H1 (cell line): ENCODE data around the gene ZBTB16. TPM values are rescaled to one million over a fixed set of nuclear protein-coding genes. Genes with fewer than 3 reads are reported as not detected.

Experiments
- CTCF ChIA-PET: fragments of 300-600 bp; sonication (Branson Sonifier 250); formaldehyde crosslinking; loops from one replicate; lab custom pipeline; 2021; ENCODE audit not compliant: partially characterized antibody; lab: Charles Lee
- POLR2A ChIA-PET: fragments of 300-600 bp; sonication (Branson Sonifier 250); formaldehyde crosslinking; loops from one replicate; lab custom pipeline; 2021; ENCODE audit warnings: inconsistent platforms; ENCODE audit not compliant: partially characterized antibody; lab: Charles Lee
- DNase-seq, 2 experiments: peaks; one replicate each; pipeline versions ENCODE4 v3.0.0 to v3.0.0-alpha.2; 2010 to 2022; ENCODE audit warnings: low spot score in 2 of 2, low read depth in 1 of 2, mixed read lengths in 1 of 2
- FAIRE-seq: peaks from 2 replicates; lab custom pipeline; 2011; peaks lifted over from hg19 to GRCh38; lab: Jason Lieb, UNC
- H2AFZ ChIP-seq: 2 replicates; pipeline ENCODE4 v1.8.1; 2012; ENCODE audit warnings: low read length, inconsistent platforms
- H2AK5ac ChIP-seq: 2 replicates; pipeline ENCODE4 v1.6.1; 2013; ENCODE audit warnings: low read depth, low read length
- H2BK120ac ChIP-seq: replicated peaks from 2 replicates; pipeline ENCODE3; 2013; ENCODE audit warnings: low read depth, low read length, inconsistent platforms
- H2BK12ac ChIP-seq: 2 replicates; pipeline ENCODE4 v1.6.1; 2013; ENCODE audit warnings: low read depth, low read length
- H2BK15ac ChIP-seq: 2 replicates; pipeline ENCODE4 v1.6.1; 2013; ENCODE audit warnings: low read length
- H2BK20ac ChIP-seq: 2 replicates; pipeline ENCODE4 v1.6.1; 2013; ENCODE audit warnings: low read length
- H2BK5ac ChIP-seq: 2 replicates; pipeline ENCODE4 v1.6.1; 2013; ENCODE audit warnings: low read depth, low read length
- H3K14ac ChIP-seq: 2 replicates; pipeline ENCODE4 v1.6.1; 2013; ENCODE audit warnings: inconsistent platforms; ENCODE audit not compliant: insufficient read length
- H3K18ac ChIP-seq: 2 replicates; pipeline ENCODE4 v1.6.1; 2013; ENCODE audit warnings: low read length; ENCODE audit errors: extremely low read depth
- H3K23ac ChIP-seq: 2 replicates; pipeline ENCODE4 v1.6.1; 2013; ENCODE audit warnings: inconsistent platforms; ENCODE audit not compliant: insufficient read length
- H3K23me2 ChIP-seq: 2 replicates; pipeline ENCODE4 v1.6.1; 2013; ENCODE audit warnings: low read depth, low read length
- H3K27ac ChIP-seq: 2 replicates; pipeline ENCODE4 v1.6.1; 2011; ENCODE audit warnings: low read depth, low read length, inconsistent platforms
- H3K27me3 ChIP-seq, 4 experiments: replicated peaks in 1 of 4; 1 replicate in 1 of 4; 2 replicates in 3 of 4; pipeline versions ENCODE4 v1.6.1 to v1.8.1; 2011 to 2013; ENCODE audit warnings: low read length in 3 of 4, mild to moderate bottlenecking in 3 of 4, inconsistent platforms in 2 of 4, mixed read lengths in 2 of 4, moderate library complexity in 1 of 4; ENCODE audit not compliant: control insufficient read depth in 3 of 4, insufficient read depth in 3 of 4; ENCODE audit errors: extremely low read depth in 1 of 4
- H3K36me3 ChIP-seq, 4 experiments: 2 replicates each; pipeline versions ENCODE4 v1.6.1 to v1.8.1; 2011 to 2013; ENCODE audit warnings: mild to moderate bottlenecking in 4 of 4, low read length in 3 of 4, moderate library complexity in 2 of 4, control low read depth in 1 of 4, inconsistent platforms in 1 of 4; ENCODE audit not compliant: insufficient read depth in 4 of 4, control insufficient read depth in 2 of 4
- H3K4ac ChIP-seq: replicated peaks from 2 replicates; pipeline ENCODE3; 2013; ENCODE audit warnings: low read length, low read depth, mixed read lengths, inconsistent platforms; ENCODE audit not compliant: insufficient read length
- H3K4me1 ChIP-seq, 4 experiments: replicated peaks in 1 of 4; 1 replicate in 1 of 4; 2 replicates in 3 of 4; pipeline versions ENCODE4 v1.6.1 to v1.8.1; 2011 to 2013; ENCODE audit warnings: low read length in 3 of 4, inconsistent platforms in 2 of 4, mixed read lengths in 1 of 4; ENCODE audit not compliant: insufficient read depth in 4 of 4, control insufficient read depth in 3 of 4
- H3K4me2 ChIP-seq, 2 experiments: 2 replicates each; pipeline versions ENCODE4 v1.6.1 to v1.8.1; 2011 to 2013; ENCODE audit warnings: low read depth in 2 of 2, low read length in 2 of 2, control low read depth in 1 of 2, inconsistent platforms in 1 of 2, mild to moderate bottlenecking in 1 of 2; ENCODE audit not compliant: insufficient read depth in 1 of 2
- H3K4me3 ChIP-seq, 4 experiments: fragments of 200-600, 300-600 bp in 1 of 4; sonication (generic), shearing (Covaris generic), sonication (Bioruptor Twin) in 1 of 4; 2 replicates each; pipeline versions ENCODE4 v1.5.1 to v1.8.1; 2011 to 2016; ENCODE audit warnings: low read length in 4 of 4, low read depth in 3 of 4, control low read depth in 2 of 4, inconsistent platforms in 2 of 4, mild to moderate bottlenecking in 2 of 4, mixed read lengths in 1 of 4, moderate library complexity in 1 of 4; ENCODE audit not compliant: insufficient read depth in 2 of 4; ENCODE audit errors: extremely low read depth in 1 of 4
- H3K56ac ChIP-seq: replicated peaks from 2 replicates; pipeline ENCODE3; 2013; ENCODE audit warnings: low read depth, mild to moderate bottlenecking, mixed read lengths, low read length, inconsistent platforms; ENCODE audit not compliant: insufficient read length
- H3K79me1 ChIP-seq: 2 replicates; pipeline ENCODE4 v1.6.1; 2013; ENCODE audit warnings: low read depth, low read length, control low read depth
- H3K79me2 ChIP-seq, 2 experiments: 2 replicates each; pipeline versions ENCODE4 v1.6.1 to v1.8.1; 2012 to 2013; ENCODE audit warnings: low read length in 2 of 2, mild to moderate bottlenecking in 2 of 2, inconsistent platforms in 1 of 2; ENCODE audit not compliant: insufficient read depth in 2 of 2, control insufficient read depth in 1 of 2
- H3K9ac ChIP-seq, 4 experiments: replicated peaks in 1 of 4; 1 replicate in 1 of 4; 2 replicates in 3 of 4; pipeline versions ENCODE4 v1.6.1 to v1.8.1; 2011 to 2013; ENCODE audit warnings: low read depth in 3 of 4, low read length in 3 of 4, control low read depth in 2 of 4, mild to moderate bottlenecking in 2 of 4, moderate library complexity in 2 of 4, inconsistent platforms in 1 of 4; ENCODE audit errors: extremely low read depth in 1 of 4
- H3K9me3 ChIP-seq, 2 experiments: 2 replicates each; pipeline versions ENCODE4 v1.6.1 to v1.8.1; 2012 to 2013; ENCODE audit warnings: mild to moderate bottlenecking in 2 of 2, moderate library complexity in 2 of 2, control low read depth in 1 of 2, inconsistent platforms in 1 of 2, low read depth in 1 of 2, low read length in 1 of 2, mixed read lengths in 1 of 2; ENCODE audit not compliant: insufficient read depth in 2 of 2
- H4K20me1 ChIP-seq, 2 experiments: replicated peaks in 1 of 2; 2 replicates each; pipeline versions ENCODE3 to v1.8.1; 2011 to 2013; ENCODE audit warnings: inconsistent platforms in 2 of 2, low read length in 2 of 2, mild to moderate bottlenecking in 1 of 2; ENCODE audit not compliant: insufficient read depth in 2 of 2, control insufficient read depth in 1 of 2
- H4K5ac ChIP-seq: 2 replicates; pipeline ENCODE4 v1.6.1; 2013; ENCODE audit warnings: low read length, low read depth, mixed read lengths, inconsistent platforms; ENCODE audit not compliant: insufficient read length
- H4K8ac ChIP-seq: 2 replicates; pipeline ENCODE4 v1.8.0; 2013; ENCODE audit warnings: mild to moderate bottlenecking, moderate library complexity, low read length, inconsistent platforms; ENCODE audit not compliant: insufficient read depth; ENCODE audit errors: extremely low read depth
- H4K91ac ChIP-seq: replicated peaks from 2 replicates; pipeline ENCODE3; 2013; ENCODE audit warnings: low read length, mixed read lengths, inconsistent platforms; ENCODE audit not compliant: insufficient read length
- BACH1 ChIP-seq: IDR thresholded peaks from 2 replicates; pipeline ENCODE4 v1.6.1; 2012; ENCODE audit warnings: low read length, improper control_type of control experiment
- BRCA1 ChIP-seq: IDR thresholded peaks from 2 replicates; pipeline ENCODE4 v1.6.1; 2012; ENCODE audit warnings: low read depth, low read length, improper control_type of control experiment
- CHD1 ChIP-seq: IDR thresholded peaks from 2 replicates; pipeline ENCODE4 v1.6.1; 2012; ENCODE audit warnings: low read depth, low read length, improper control_type of control experiment
- CTBP2 ChIP-seq: IDR thresholded peaks from 2 replicates; pipeline ENCODE4 v1.7.0; 2011; ENCODE audit warnings: borderline replicate concordance, mild to moderate bottlenecking, moderate library complexity, mixed read lengths, low read length; ENCODE audit not compliant: insufficient read depth, insufficient read length
- JUND ChIP-seq: IDR thresholded peaks from 2 replicates; pipeline ENCODE4 v1.6.1; 2011; ENCODE audit warnings: mild to moderate bottlenecking, improper control_type of control experiment, low read length
- PHF8 ChIP-seq: fragments of 200-600 bp; sonication (generic); conservative IDR thresholded peaks from 2 replicates; pipeline ENCODE4 v1.7.1; 2012; ENCODE audit warnings: low read depth, mild to moderate bottlenecking, inconsistent platforms, low read length, moderate library complexity
- RFX5 ChIP-seq: IDR thresholded peaks from 2 replicates; pipeline ENCODE4 v1.6.1; 2011; ENCODE audit warnings: low read depth, low read length, improper control_type of control experiment, borderline replicate concordance
- SIN3A ChIP-seq, 2 experiments: IDR thresholded peaks in 1 of 2; conservative IDR thresholded peaks in 1 of 2; 2 replicates each; pipeline ENCODE4 v1.6.1; 2011 to 2012; ENCODE audit warnings: low read length in 2 of 2, improper control_type of control experiment in 1 of 2, low read depth in 1 of 2, mild to moderate bottlenecking in 1 of 2
- TAF7 ChIP-seq: optimal IDR thresholded peaks from 2 replicates; pipeline ENCODE3; 2011; ENCODE audit warnings: low read depth, mild to moderate bottlenecking, inconsistent platforms, low read length, moderate library complexity, borderline replicate concordance
- TEAD4 ChIP-seq: IDR thresholded peaks from 2 replicates; pipeline ENCODE4 v1.6.1; 2012; ENCODE audit warnings: low read depth, low read length, inconsistent platforms, mixed read lengths
- WGBS, 2 experiments: shearing (Covaris generic) in 1 of 2; methylation state at CpG; one replicate each; pipeline versions ENCODE4 v1.1.6 to v1.1.7; 2013 to 2015; ENCODE audit warnings: low lambda C conversion rate in 2 of 2, mixed read lengths in 2 of 2, inconsistent platforms in 1 of 2, low coverage in 1 of 2, missing lambda C conversion rate in 1 of 2; ENCODE audit not compliant: insufficient replicate concordance in 2 of 2, insufficient coverage in 1 of 2, insufficient read length in 1 of 2; ENCODE audit errors: extremely low coverage in 1 of 2, missing lambda C conversion rate in 1 of 2; 5-methylcytosine and 5-hydroxymethylcytosine counted together
- polyA plus RNA-seq, 7 experiments: library from polyadenylated mRNA; depleted of rRNA in 3 of 7; stranded (reverse) in 5 of 7; unstranded in 2 of 7; fragments of >200 nt in 5 of 7; fragments of 200-250 nt in 2 of 7; gene quantifications; 1 replicate in 5 of 7; 2 replicates in 1 of 7; 4 replicates in 1 of 7; pipeline versions ENCODE4 v1.2.1 to v1.2.3, GENCODE V29; 2011 to 2013; ENCODE audit warnings: missing spikeins in 2 of 7, mixed read lengths in 2 of 7
- total RNA-seq: library from RNA; stranded (reverse); fragmentation: NEBNext Ultra II Directional; extraction: Animal tissue kit (Norgen Biotek cat#: 25700); gene quantifications from 2 replicates; pipeline ENCODE4 v1.2.1, GENCODE V29; 2021
- TF ChIP-seq, protein P1 (sequence below): IDR thresholded peaks from 2 replicates; pipeline ENCODE4 v1.6.1; 2011; ENCODE audit warnings: low read depth, mild to moderate bottlenecking, low read length; ENCODE audit not compliant: insufficient read depth

Gene ZBTB16
- total and polyA plus RNA-seq, 2 of the 8 experiments (the other 6 are each of a cell fraction or from before 2014, with no cell fraction given) = 0.12 to 0.61 TPM

- no peak for TF ChIP-seq BACH1
- TF ChIP-seq BRCA1 = no peak
- no peak for TF ChIP-seq JUND
- TF ChIP-seq RFX5 = no peak
- TF ChIP-seq TEAD4 = no peak
- TF ChIP-seq TAF7 = no peak
- TF ChIP-seq CTBP2 = no peak
- TF ChIP-seq PHF8 = no peak
- TF ChIP-seq, protein P1, sequence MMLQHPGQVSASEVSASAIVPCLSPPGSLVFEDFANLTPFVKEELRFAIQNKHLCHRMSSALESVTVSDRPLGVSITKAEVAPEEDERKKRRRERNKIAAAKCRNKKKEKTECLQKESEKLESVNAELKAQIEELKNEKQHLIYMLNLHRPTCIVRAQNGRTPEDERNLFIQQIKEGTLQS = no peak
- no peak for TF ChIP-seq SIN3A (conservative IDR thresholded peaks at IDR 0.05 in 1 of 2, IDR thresholded peaks at IDR 0.05 in 1 of 2; ENCODE audit: low read depth in 1 of 2, low read length in 2 of 2)
- TF ChIP-seq CHD1 = no peak
- Histone ChIP-seq H3K9ac (no peak overlapping the region), H4K5ac (no peak overlapping the region), H2AFZ (no peak overlapping the region), H3K23me2 (no peaks in the 10 kb centered on the region), H3K79me1 (no peaks in the 10 kb centered on the region), H3K18ac (no peak overlapping the region), H3K9me3 (no peaks in the 10 kb centered on the region), H2BK12ac (no peak overlapping the region), H2AK5ac (no peak overlapping the region), H3K4me1 (peaks cover 2 to 6% (median 3%) of the 10 kb centered on the region in 4 experiments; a peak in 5 of 7 replicates), H3K27me3 (no peaks in the 10 kb centered on the region), H2BK5ac (no peak overlapping the region), H3K79me2 (no peaks in the 10 kb centered on the region), H3K4me3 (no peak overlapping the region), H3K56ac (no peak overlapping the region), H3K4ac (no peak overlapping the region), H2BK120ac (no peak overlapping the region), H4K8ac (no peak overlapping the region), H4K91ac (no peak overlapping the region), H3K27ac (no peak overlapping the region), H2BK15ac (no peak overlapping the region), H3K4me2 (no peak overlapping the region), H3K23ac (no peak overlapping the region), H2BK20ac (no peak overlapping the region), H3K36me3 (no peaks in the 10 kb centered on the region), H3K14ac (no peak overlapping the region), H4K20me1 (no peaks in the 10 kb centered on the region)
- DNase-seq (no peak), FAIRE-seq (no peak)
- ChIA-PET CTCF (interaction anchor here (0.9 kb wide), 1 partner anchor 98 kb away, joined by 4 read pairs; no protein-coding TSS in a partner anchor), POLR2A (no interaction called here)
- WGBS, 2 experiments = 91% methylated on average over 9 of the region's 9 CpGs; no CpG with 5 or more reads in 1 of the 2 experiments
These were observed 104.4 kb downstream of the ZBTB16 start for GRCh38 chr11:114163830-114164401.
